Stimulated activated CD4-positive, alpha-beta T cell treated with anti-CD3 and anti-CD28 coated beads, TNF-alpha, amount 100 ng/mL, for 48 hours (primary cell): ENCODE data around the gene SLFN12L.

ENCODE experiments used
- DNase-seq, 3 donors: peaks; one replicate each; pipeline ENCODE4 v3.0.0-alpha.2; 2020; ENCODE audit warnings: low read depth in 3 of 3

SLFN12L gene

GRCh38 chr17:35432176-35433074 is 105.1 kb downstream of the SLFN12L start, which contains the start of gene SLFN12:
Gene SLFN12, minus strand, starts transcription at chr17:35432500. Its CDS starts 9,472 bp downstream, at chr17:35423028.
- peak in 1 of 3 donors; percentile 36 for DNase-seq

- no peak for DNase-seq
Observed at GRCh38 chr17:35429702-35430101, 107.8 kb downstream of the SLFN12L start.

- no peak for DNase-seq
Observed at GRCh38 chr17:35428229-35428628, 109.2 kb downstream of the SLFN12L start.

GRCh38 chr17:35423761-35424160 is 113.7 kb downstream of the SLFN12L start:
- DNase-seq = no peak
